ENCODE data around the gene PC.

Gene PC

GRCh38 chr11:66920978-66921784, 37.0 kb downstream of the PC start:
- Histone ChIP-seq H3K27ac (ENCODE audit: low read length) (no peak overlapping the region), H3K27me3 (replicated peaks; ENCODE audit: insufficient read depth, low read length) (no peaks in the 10 kb centered on the region; the same call in 1 of the 2 replicates), H3K9me3 (replicated peaks; ENCODE audit: insufficient read depth, low read length) (no peaks in the 10 kb centered on the region), H3K4me2 (ENCODE audit: low read depth, low read length) (no peak overlapping the region), H4K20me1 (ENCODE audit: insufficient read depth, low read length) (no peaks in the 10 kb centered on the region), H3K4me1 (ENCODE audit: low read length) (0 out of 2 replicates have a peak, but pooled peaks cover 8% of the 10 kb centered on the region), H3K36me3 (replicated peaks; ENCODE audit: insufficient read depth, low read length) (no peaks in the 10 kb centered on the region), H3K9ac (ENCODE audit: low read length) (no peak overlapping the region), H3K9me2 (replicated peaks; ENCODE audit: insufficient read depth, low read length) (no peaks in the 10 kb centered on the region), H3K79me2 (ENCODE audit: low read length) (no peaks in the 10 kb centered on the region), H3K4me3 (ENCODE audit: low read length) (no peak overlapping the region), H3F3A (ENCODE audit: insufficient read depth, low read length) (no peaks in the 10 kb centered on the region), H2AFZ (ENCODE audit: low read length) (no peak overlapping the region)
- no peak for DNase-seq
- no peak for TF ChIP-seq CTCF (IDR thresholded peaks at IDR 0.05; ENCODE audit: low read length)
- no peak for TF ChIP-seq EZH2 (optimal IDR thresholded peaks at IDR 0.05; ENCODE audit: low read depth, low read length)
- TF ChIP-seq EZH2phosphoT487 (IDR thresholded peaks at IDR 0.05; ENCODE audit: low read length): no peak

- Histone ChIP-seq H3K27me3 (replicated peaks; ENCODE audit: insufficient read depth, low read length) (no peaks in the 10 kb centered on the region; the same call in 1 of the 2 replicates), H3K36me3 (replicated peaks; ENCODE audit: insufficient read depth, low read length) (no peaks in the 10 kb centered on the region), H3K9me3 (replicated peaks; ENCODE audit: insufficient read depth, low read length) (no peaks in the 10 kb centered on the region), H3K9me2 (replicated peaks; ENCODE audit: insufficient read depth, low read length) (no peaks in the 10 kb centered on the region), H2AFZ (ENCODE audit: low read length) (no peak overlapping the region), H3K4me1 (ENCODE audit: low read length) (0 out of 2 replicates have a peak, but pooled peaks cover 8% of the 10 kb centered on the region), H3K27ac (ENCODE audit: low read length) (no peak overlapping the region), H3K4me2 (ENCODE audit: low read depth, low read length) (no peak overlapping the region; the same call in 1 of the 2 replicates), H3K79me2 (ENCODE audit: low read length) (no peaks in the 10 kb centered on the region), H3K4me3 (ENCODE audit: low read length) (no peak overlapping the region), H3K9ac (ENCODE audit: low read length) (no peak overlapping the region), H3F3A (ENCODE audit: insufficient read depth, low read length) (no peaks in the 10 kb centered on the region), H4K20me1 (ENCODE audit: insufficient read depth, low read length) (no peaks in the 10 kb centered on the region)
- DNase-seq: no peak
- no peak for TF ChIP-seq CTCF (IDR thresholded peaks at IDR 0.05; ENCODE audit: low read length)
- no peak for TF ChIP-seq EZH2 (optimal IDR thresholded peaks at IDR 0.05; ENCODE audit: low read depth, low read length)
- no peak for TF ChIP-seq EZH2phosphoT487 (IDR thresholded peaks at IDR 0.05; ENCODE audit: low read length)
Observed at GRCh38 chr11:66919923-66920322, 38.3 kb downstream of the PC start.

DNA sequence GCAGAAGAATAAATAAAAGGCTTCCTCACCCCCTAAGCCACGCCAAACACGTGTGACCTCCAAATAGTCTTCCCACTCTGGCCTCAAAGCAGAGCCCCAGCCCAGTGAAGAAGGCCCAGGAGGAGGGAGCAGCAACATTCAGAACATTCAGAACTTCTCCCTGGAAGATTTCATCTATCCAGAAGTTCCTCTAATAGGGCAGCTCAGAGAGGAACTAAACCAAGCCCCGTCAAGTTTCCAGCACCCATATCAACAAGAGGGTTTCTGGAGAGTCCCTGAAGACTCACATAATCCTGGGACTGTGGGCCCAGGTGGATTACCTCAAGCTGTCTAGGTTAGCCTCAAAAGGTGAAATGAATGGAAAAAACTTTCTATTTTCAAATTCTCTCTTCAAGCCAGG, 39.4 kb downstream of the PC start:
- Histone ChIP-seq H2AFZ (ENCODE audit: low read length) (no peak overlapping the region), H4K20me1 (ENCODE audit: insufficient read depth, low read length) (no peaks in the 10 kb centered on the region), H3K9me2 (replicated peaks; ENCODE audit: insufficient read depth, low read length) (no peaks in the 10 kb centered on the region), H3K79me2 (ENCODE audit: low read length) (no peaks in the 10 kb centered on the region), H3K4me3 (ENCODE audit: low read length) (no peak overlapping the region), H3K4me2 (ENCODE audit: low read depth, low read length) (no peak overlapping the region), H3K27me3 (replicated peaks; ENCODE audit: insufficient read depth, low read length) (no peaks in the 10 kb centered on the region; the same call in 1 of the 2 replicates), H3K4me1 (ENCODE audit: low read length) (0 out of 2 replicates have a peak, but pooled peaks cover 8% of the 10 kb centered on the region), H3K27ac (ENCODE audit: low read length) (no peak overlapping the region), H3K36me3 (replicated peaks; ENCODE audit: insufficient read depth, low read length) (no peaks in the 10 kb centered on the region), H3F3A (ENCODE audit: insufficient read depth, low read length) (no peaks in the 10 kb centered on the region), H3K9me3 (replicated peaks; ENCODE audit: insufficient read depth, low read length) (no peaks in the 10 kb centered on the region), H3K9ac (ENCODE audit: low read length) (no peak overlapping the region)
- TF ChIP-seq EZH2phosphoT487 (IDR thresholded peaks at IDR 0.05; ENCODE audit: low read length) (no peak), CTCF (IDR thresholded peaks at IDR 0.05; ENCODE audit: low read length) (no peak), EZH2 (optimal IDR thresholded peaks at IDR 0.05; ENCODE audit: low read depth, low read length) (no peak)
- DNase-seq: no peak

Measured in MM.1S (cell line).